GM12878 (cell line): ENCODE measurements around the gene ZNF775. TPM values are rescaled to one million over a fixed set of nuclear protein-coding genes. Genes with fewer than 3 reads are reported as not detected.
A peak's percentile ranks its signal among the peaks of the same experiment; 100 is the strongest.

Experiments
- BACH1 ChIP-seq: fragments of 450-650 bp; IDR thresholded peaks from 2 replicates; pipeline ENCODE4 v1.6.1; 2017; ENCODE audit warnings: mild to moderate bottlenecking, borderline replicate concordance
- BRCA1 ChIP-seq: IDR thresholded peaks from 2 replicates; pipeline ENCODE4 v1.6.1; 2011; ENCODE audit warnings: low read depth, low read length, improper control_type of control experiment
- CBX3 ChIP-seq: fragments of 200-600 bp; sonication (generic); IDR thresholded peaks from 2 replicates; pipeline ENCODE4 v1.6.1; 2016; ENCODE audit warnings: low read depth, borderline replicate concordance
- CEBPB ChIP-seq, 2 experiments: fragments of 150-350 bp in 1 of 2; IDR thresholded peaks; 2 replicates each; pipeline ENCODE4 v1.6.1; 2012 to 2014; ENCODE audit warnings: low read depth in 2 of 2, low read length in 2 of 2, borderline replicate concordance in 1 of 2, inconsistent platforms in 1 of 2
- EGR1 ChIP-seq, 2 experiments: IDR thresholded peaks; 1 replicate in 1 of 2; 2 replicates in 1 of 2; pipeline ENCODE4 v1.6.1; 2011 to 2012; ENCODE audit warnings: low read depth in 2 of 2, low read length in 2 of 2, borderline replicate concordance in 1 of 2, mild to moderate bottlenecking in 1 of 2, moderate library complexity in 1 of 2
- EP300 ChIP-seq, 2 experiments: fragments of 150-350 bp in 1 of 2; IDR thresholded peaks; 2 replicates each; pipeline ENCODE4 v1.6.1; 2011 to 2012; ENCODE audit warnings: low read depth in 2 of 2, low read length in 2 of 2, borderline replicate concordance in 1 of 2, improper control_type of control experiment in 1 of 2, inconsistent platforms in 1 of 2; ENCODE audit not compliant: control insufficient read depth in 1 of 2
- FOXM1 ChIP-seq: IDR thresholded peaks from 2 replicates; pipeline ENCODE4 v1.6.1; 2012; ENCODE audit warnings: low read depth, mild to moderate bottlenecking, inconsistent platforms, low read length, moderate library complexity
- IRF4 ChIP-seq: IDR thresholded peaks from 2 replicates; pipeline ENCODE4 v1.6.1; 2011; ENCODE audit warnings: low read depth, low read length
- MTA2 ChIP-seq: fragments of 450-650 bp; IDR thresholded peaks from 2 replicates; pipeline ENCODE4 v1.6.1; 2016; ENCODE audit warnings: low read depth, mild to moderate bottlenecking, moderate library complexity
- MTA3 ChIP-seq: IDR thresholded peaks from 2 replicates; pipeline ENCODE4 v1.6.1; 2012; ENCODE audit warnings: low read length, inconsistent platforms, borderline replicate concordance
- NR2C2 ChIP-seq: IDR thresholded peaks from 2 replicates; pipeline ENCODE4 v1.6.1; 2011; ENCODE audit warnings: borderline replicate concordance, low read depth; ENCODE audit not compliant: control insufficient read depth, insufficient read length
- NRF1 ChIP-seq: conservative IDR thresholded peaks from 2 replicates; pipeline ENCODE4 v1.6.1; 2011; ENCODE audit warnings: mild to moderate bottlenecking, low read depth, low read length, improper control_type of control experiment
- POLR2AphosphoS2 ChIP-seq: IDR thresholded peaks from 2 replicates; pipeline ENCODE4 v1.6.1; 2011; ENCODE audit warnings: low read depth, mild to moderate bottlenecking, low read length, improper control_type of control experiment, moderate library complexity
- POU2F2 ChIP-seq: IDR thresholded peaks from 3 replicates; pipeline ENCODE4 v1.6.1; 2011; ENCODE audit warnings: low read depth, mild to moderate bottlenecking, low read length, borderline replicate concordance
- RBBP5 ChIP-seq: fragments of 200-600 bp; sonication (generic); conservative IDR thresholded peaks from 2 replicates; pipeline ENCODE4 v1.6.1; 2016
- SIX5 ChIP-seq: IDR thresholded peaks from 2 replicates; pipeline ENCODE4 v1.6.1; 2011; ENCODE audit warnings: mild to moderate bottlenecking, low read depth, low read length, moderate library complexity; ENCODE audit not compliant: severe bottlenecking
- SP1 ChIP-seq: IDR thresholded peaks from one replicate; pipeline ENCODE4 v1.6.1; 2011; ENCODE audit warnings: low read depth, low read length
- STAT3 ChIP-seq: IDR thresholded peaks from 2 replicates; pipeline ENCODE4 v1.6.1; 2011; ENCODE audit warnings: low read depth, low read length, improper control_type of control experiment
- TARDBP ChIP-seq: IDR thresholded peaks from 2 replicates; pipeline ENCODE4 v1.6.1; 2016; ENCODE audit warnings: borderline replicate concordance
- TBL1XR1 ChIP-seq: IDR thresholded peaks from 2 replicates; pipeline ENCODE4 v1.6.1; 2012; ENCODE audit warnings: low read depth, low read length, improper control_type of control experiment
- YBX1 ChIP-seq: fragments of 450-650 bp; IDR thresholded peaks from 2 replicates; pipeline ENCODE4 v1.6.1; 2016; ENCODE audit warnings: antibody characterized with exemption
- polyA plus RNA-seq, 11 experiments: library from polyadenylated mRNA; depleted of rRNA in 4 of 11; unstranded in 6 of 11; stranded (reverse) in 5 of 11; fragments of >200 nt; fragmentation: Nextera tagmentation in 4 of 11; fragmentation: Illumina TruSeq in 1 of 11; extraction: Ambion mirVana in 4 of 11; extraction: Trizol in 1 of 11; gene quantifications; 1 replicate in 1 of 11; 2 replicates in 10 of 11; pipeline versions ENCODE4 v1.2.1 to v1.2.3, GENCODE V29; 2011 to 2016; ENCODE audit warnings: inconsistent platforms in 2 of 11, missing spikeins in 2 of 11, low read depth in 1 of 11
- total RNA-seq, 4 experiments: library from RNA; depleted of rRNA in 3 of 4; stranded (reverse); fragments of >200 nt in 3 of 4; fragmentation: Illumina TruSeq in 1 of 4; extraction: Trizol in 1 of 4; gene quantifications; 2 replicates each; pipeline versions ENCODE4 v1.2.1 to v1.2.3, GENCODE V29; 2013 to 2021
- TF ChIP-seq, protein P1 (sequence below): fragments of 450-650 bp; conservative IDR thresholded peaks from 2 replicates; pipeline ENCODE4 v1.6.1; 2017; ENCODE audit warnings: mild to moderate bottlenecking, moderate library complexity
- TF ChIP-seq, protein P2 (sequence below): fragments of 450-650 bp; IDR thresholded peaks from 2 replicates; pipeline ENCODE4 v1.6.1; 2017; ENCODE audit warnings: low read depth, mild to moderate bottlenecking, moderate library complexity
- TF ChIP-seq, protein P3 (sequence below): IDR thresholded peaks from 2 replicates; pipeline ENCODE4 v1.6.1; 2012; ENCODE audit warnings: low read depth, low read length, improper control_type of control experiment
- TF ChIP-seq, protein P4 (sequence below): fragments of 450-650 bp; IDR thresholded peaks from 2 replicates; pipeline ENCODE4 v1.6.1; 2017; ENCODE audit warnings: mild to moderate bottlenecking, low read depth, inconsistent platforms; ENCODE audit not compliant: poor library complexity, severe bottlenecking

Gene ZNF775
- total and polyA plus RNA-seq, 10 of the 15 experiments (the other 5 are each of a cell fraction or from before 2014, with no cell fraction given): 0.05 to 14.3 (median 2.1) TPM

DNA sequence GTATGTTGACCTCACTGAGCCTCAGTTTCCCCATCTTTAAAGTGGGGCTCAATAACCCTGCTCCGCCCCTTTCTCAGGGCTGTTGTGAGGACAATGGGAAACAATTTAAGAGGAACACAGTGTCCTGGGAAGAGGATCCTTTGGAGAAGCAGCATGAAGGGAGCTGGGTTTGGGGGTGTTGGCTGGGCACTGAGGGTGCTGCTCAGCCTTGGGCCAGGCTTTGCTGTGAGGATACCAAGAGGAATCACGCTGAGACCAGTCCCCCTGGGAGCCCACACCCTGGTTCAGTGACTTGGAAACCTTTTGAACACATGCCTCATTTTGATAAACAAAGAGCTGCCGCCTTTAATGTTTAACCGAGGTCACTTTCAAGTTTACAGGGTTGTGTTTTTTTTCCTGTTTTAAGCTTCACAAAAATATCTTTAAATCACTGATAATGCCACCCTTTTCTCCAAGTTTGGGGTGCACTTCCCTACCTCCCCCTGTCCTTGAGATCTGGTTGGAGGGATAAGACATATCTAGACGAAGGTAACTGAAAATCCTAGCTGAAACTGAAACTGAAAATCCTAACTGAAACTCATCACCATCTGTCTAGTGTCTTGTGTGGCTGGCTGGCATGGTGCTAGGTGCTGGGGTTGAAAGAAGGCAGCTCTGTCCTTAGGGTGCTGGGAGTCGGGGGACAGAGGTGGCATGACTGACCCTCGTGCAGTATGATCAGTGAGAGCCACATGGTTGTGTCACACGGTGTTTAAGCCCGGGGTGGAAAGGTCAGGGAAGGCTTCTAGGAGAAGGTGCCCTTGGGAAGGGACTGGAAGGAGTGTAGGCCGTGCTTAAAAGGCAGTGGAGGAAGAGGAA, 27.7 kb downstream of the ZNF775 start (continued):
- TF ChIP-seq BRCA1 (no peak), IRF4 (peak; percentile 78), CBX3 (no peak), FOXM1 (0 out of 2 replicates have a peak, but pooled peaks have one; percentile 9), POU2F2 (no peak), BACH1 (no peak; the same call in 1 of the 2 replicates), TARDBP (no peak), NR2C2 (no peak), SIX5 (no peak), YBX1 (no peak), RBBP5 (no peak), NRF1 (no peak), STAT3 (no peak), MTA3 (no peak), TBL1XR1 (no peak), EGR1 (IDR thresholded peaks at IDR 0.05; ENCODE audit: borderline replicate concordance in 1 of 2, low read depth in 2 of 2, low read length in 2 of 2) (no peak), EP300 (IDR thresholded peaks at IDR 0.05; ENCODE audit: borderline replicate concordance in 1 of 2, control insufficient read depth in 1 of 2, low read depth in 2 of 2, low read length in 2 of 2) (peak in 1 of 2 experiments; percentile 6; a peak in 2 of 4 replicates), SP1 (no peak), CEBPB (IDR thresholded peaks at IDR 0.05; ENCODE audit: borderline replicate concordance in 1 of 2, low read depth in 2 of 2, low read length in 2 of 2) (no peak), POLR2AphosphoS2 (no peak), MTA2 (peak; percentile 68; the same call in 1 of the 2 replicates)
- TF ChIP-seq, protein P1, sequence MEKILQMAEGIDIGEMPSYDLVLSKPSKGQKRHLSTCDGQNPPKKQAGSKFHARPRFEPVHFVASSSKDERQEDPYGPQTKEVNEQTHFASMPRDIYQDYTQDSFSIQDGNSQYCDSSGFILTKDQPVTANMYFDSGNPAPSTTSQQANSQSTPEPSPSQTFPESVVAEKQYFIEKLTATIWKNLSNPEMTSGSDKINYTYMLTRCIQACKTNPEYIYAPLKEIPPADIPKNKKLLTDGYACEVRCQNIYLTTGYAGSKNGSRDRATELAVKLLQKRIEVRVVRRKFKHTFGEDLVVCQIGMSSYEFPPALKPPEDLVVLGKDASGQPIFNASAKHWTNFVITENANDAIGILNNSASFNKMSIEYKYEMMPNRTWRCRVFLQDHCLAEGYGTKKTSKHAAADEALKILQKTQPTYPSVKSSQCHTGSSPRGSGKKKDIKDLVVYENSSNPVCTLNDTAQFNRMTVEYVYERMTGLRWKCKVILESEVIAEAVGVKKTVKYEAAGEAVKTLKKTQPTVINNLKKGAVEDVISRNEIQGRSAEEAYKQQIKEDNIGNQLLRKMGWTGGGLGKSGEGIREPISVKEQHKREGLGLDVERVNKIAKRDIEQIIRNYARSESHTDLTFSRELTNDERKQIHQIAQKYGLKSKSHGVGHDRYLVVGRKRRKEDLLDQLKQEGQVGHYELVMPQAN: peak; percentile 45
- TF ChIP-seq, protein P2, sequence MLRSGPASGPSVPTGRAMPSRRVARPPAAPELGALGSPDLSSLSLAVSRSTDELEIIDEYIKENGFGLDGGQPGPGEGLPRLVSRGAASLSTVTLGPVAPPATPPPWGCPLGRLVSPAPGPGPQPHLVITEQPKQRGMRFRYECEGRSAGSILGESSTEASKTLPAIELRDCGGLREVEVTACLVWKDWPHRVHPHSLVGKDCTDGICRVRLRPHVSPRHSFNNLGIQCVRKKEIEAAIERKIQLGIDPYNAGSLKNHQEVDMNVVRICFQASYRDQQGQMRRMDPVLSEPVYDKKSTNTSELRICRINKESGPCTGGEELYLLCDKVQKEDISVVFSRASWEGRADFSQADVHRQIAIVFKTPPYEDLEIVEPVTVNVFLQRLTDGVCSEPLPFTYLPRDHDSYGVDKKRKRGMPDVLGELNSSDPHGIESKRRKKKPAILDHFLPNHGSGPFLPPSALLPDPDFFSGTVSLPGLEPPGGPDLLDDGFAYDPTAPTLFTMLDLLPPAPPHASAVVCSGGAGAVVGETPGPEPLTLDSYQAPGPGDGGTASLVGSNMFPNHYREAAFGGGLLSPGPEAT: peak; percentile 82
- TF ChIP-seq, protein P3, sequence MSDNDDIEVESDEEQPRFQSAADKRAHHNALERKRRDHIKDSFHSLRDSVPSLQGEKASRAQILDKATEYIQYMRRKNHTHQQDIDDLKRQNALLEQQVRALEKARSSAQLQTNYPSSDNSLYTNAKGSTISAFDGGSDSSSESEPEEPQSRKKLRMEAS: no peak
- TF ChIP-seq, protein P4, sequence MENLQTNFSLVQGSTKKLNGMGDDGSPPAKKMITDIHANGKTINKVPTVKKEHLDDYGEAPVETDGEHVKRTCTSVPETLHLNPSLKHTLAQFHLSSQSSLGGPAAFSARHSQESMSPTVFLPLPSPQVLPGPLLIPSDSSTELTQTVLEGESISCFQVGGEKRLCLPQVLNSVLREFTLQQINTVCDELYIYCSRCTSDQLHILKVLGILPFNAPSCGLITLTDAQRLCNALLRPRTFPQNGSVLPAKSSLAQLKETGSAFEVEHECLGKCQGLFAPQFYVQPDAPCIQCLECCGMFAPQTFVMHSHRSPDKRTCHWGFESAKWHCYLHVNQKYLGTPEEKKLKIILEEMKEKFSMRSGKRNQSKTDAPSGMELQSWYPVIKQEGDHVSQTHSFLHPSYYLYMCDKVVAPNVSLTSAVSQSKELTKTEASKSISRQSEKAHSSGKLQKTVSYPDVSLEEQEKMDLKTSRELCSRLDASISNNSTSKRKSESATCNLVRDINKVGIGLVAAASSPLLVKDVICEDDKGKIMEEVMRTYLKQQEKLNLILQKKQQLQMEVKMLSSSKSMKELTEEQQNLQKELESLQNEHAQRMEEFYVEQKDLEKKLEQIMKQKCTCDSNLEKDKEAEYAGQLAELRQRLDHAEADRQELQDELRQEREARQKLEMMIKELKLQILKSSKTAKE: peak; percentile 93
